K562 (cell line): ENCODE data around the gene SLC25A11.

Experiments
- EP300 ChIP-seq: IDR thresholded peaks from 2 replicates; pipeline ENCODE4 v1.6.1; 2012; ENCODE audit warnings: low read length, improper control_type of control experiment
- NR1H2 ChIP-seq: sonication (generic); formaldehyde crosslinking; IDR thresholded peaks from 2 replicates; pipeline ENCODE4 v1.4.0; 2020; ENCODE audit warnings: mild to moderate bottlenecking, missing genetic modification reagents
- POLR2AphosphoS5 ChIP-seq: IDR thresholded peaks from 2 replicates; pipeline ENCODE4 v1.6.1; 2011; ENCODE audit warnings: mild to moderate bottlenecking, low read depth, low read length, moderate library complexity; ENCODE audit not compliant: control insufficient read depth, insufficient read depth
- ZFP30 ChIP-seq: fragments of 250-450 bp; sonication (Bioruptor Pico); IDR thresholded peaks from 2 replicates; pipeline ENCODE4 v1.8.0; 2022; ENCODE audit warnings: moderate library complexity, mild to moderate bottlenecking, inconsistent platforms, borderline replicate concordance
- TF ChIP-seq, protein P1 (sequence below): fragments of 200-800 bp; sonication (Bioruptor generic); IDR thresholded peaks from 2 replicates; pipeline ENCODE4 v1.6.1; 2016; ENCODE audit warnings: missing genetic modification characterization, missing compliant biosample characterization
- TF ChIP-seq, protein P2 (sequence below): fragments of 450-650 bp; IDR thresholded peaks from 2 replicates; pipeline ENCODE4 v1.6.1; 2016; ENCODE audit warnings: missing biosample characterization, missing genetic modification characterization
- TF ChIP-seq, protein P3 (sequence below): fragments of 450-650 bp; conservative IDR thresholded peaks from 2 replicates; pipeline ENCODE4 v1.6.1; 2016; ENCODE audit warnings: missing genetic modification characterization, low read depth, mild to moderate bottlenecking, control low read depth, missing compliant biosample characterization

DNA sequence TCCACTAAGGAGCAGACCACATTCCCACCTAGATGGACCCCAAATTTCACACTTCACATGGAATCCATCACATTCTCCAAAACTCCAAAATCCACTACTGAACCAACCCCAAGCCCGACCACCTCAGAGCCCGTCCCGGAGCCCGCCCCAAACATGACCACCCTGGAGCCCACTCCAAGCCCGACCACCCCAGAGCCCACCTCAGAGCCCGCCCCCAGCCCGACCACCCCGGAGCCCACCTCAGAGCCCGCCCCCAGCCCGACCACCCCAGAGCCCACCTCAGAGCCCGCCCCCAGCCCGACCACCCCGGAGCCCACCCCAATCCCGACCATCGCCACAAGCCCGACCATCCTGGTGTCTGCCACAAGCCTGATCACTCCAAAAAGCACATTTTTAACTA lies 6.2 kb downstream of the SLC25A11 start:
- TF ChIP-seq, protein P1, sequence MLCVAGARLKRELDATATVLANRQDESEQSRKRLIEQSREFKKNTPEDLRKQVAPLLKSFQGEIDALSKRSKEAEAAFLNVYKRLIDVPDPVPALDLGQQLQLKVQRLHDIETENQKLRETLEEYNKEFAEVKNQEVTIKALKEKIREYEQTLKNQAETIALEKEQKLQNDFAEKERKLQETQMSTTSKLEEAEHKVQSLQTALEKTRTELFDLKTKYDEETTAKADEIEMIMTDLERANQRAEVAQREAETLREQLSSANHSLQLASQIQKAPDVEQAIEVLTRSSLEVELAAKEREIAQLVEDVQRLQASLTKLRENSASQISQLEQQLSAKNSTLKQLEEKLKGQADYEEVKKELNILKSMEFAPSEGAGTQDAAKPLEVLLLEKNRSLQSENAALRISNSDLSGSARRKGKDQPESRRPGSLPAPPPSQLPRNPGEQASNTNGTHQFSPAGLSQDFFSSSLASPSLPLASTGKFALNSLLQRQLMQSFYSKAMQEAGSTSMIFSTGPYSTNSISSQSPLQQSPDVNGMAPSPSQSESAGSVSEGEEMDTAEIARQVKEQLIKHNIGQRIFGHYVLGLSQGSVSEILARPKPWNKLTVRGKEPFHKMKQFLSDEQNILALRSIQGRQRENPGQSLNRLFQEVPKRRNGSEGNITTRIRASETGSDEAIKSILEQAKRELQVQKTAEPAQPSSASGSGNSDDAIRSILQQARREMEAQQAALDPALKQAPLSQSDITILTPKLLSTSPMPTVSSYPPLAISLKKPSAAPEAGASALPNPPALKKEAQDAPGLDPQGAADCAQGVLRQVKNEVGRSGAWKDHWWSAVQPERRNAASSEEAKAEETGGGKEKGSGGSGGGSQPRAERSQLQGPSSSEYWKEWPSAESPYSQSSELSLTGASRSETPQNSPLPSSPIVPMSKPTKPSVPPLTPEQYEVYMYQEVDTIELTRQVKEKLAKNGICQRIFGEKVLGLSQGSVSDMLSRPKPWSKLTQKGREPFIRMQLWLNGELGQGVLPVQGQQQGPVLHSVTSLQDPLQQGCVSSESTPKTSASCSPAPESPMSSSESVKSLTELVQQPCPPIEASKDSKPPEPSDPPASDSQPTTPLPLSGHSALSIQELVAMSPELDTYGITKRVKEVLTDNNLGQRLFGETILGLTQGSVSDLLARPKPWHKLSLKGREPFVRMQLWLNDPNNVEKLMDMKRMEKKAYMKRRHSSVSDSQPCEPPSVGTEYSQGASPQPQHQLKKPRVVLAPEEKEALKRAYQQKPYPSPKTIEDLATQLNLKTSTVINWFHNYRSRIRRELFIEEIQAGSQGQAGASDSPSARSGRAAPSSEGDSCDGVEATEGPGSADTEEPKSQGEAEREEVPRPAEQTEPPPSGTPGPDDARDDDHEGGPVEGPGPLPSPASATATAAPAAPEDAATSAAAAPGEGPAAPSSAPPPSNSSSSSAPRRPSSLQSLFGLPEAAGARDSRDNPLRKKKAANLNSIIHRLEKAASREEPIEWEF (CRISPR knock-in tag) = no peak
- TF ChIP-seq ZFP30 (CRISPR knock-in tag) (no peak), EP300 (no peak), POLR2AphosphoS5 (no peak), NR1H2 (no peak)
- TF ChIP-seq, protein P2, sequence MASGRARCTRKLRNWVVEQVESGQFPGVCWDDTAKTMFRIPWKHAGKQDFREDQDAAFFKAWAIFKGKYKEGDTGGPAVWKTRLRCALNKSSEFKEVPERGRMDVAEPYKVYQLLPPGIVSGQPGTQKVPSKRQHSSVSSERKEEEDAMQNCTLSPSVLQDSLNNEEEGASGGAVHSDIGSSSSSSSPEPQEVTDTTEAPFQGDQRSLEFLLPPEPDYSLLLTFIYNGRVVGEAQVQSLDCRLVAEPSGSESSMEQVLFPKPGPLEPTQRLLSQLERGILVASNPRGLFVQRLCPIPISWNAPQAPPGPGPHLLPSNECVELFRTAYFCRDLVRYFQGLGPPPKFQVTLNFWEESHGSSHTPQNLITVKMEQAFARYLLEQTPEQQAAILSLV (tag) = no peak
- TF ChIP-seq, protein P3, sequence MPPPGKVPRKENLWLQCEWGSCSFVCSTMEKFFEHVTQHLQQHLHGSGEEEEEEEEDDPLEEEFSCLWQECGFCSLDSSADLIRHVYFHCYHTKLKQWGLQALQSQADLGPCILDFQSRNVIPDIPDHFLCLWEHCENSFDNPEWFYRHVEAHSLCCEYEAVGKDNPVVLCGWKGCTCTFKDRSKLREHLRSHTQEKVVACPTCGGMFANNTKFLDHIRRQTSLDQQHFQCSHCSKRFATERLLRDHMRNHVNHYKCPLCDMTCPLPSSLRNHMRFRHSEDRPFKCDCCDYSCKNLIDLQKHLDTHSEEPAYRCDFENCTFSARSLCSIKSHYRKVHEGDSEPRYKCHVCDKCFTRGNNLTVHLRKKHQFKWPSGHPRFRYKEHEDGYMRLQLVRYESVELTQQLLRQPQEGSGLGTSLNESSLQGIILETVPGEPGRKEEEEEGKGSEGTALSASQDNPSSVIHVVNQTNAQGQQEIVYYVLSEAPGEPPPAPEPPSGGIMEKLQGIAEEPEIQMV = no peak
